ENCODE data around the gene PAQR5. TPM values are rescaled to one million over a fixed set of nuclear protein-coding genes. Genes with fewer than 3 reads are reported as not detected.

PAQR5 gene
- total RNA-seq, 1 experiment from 2014 or later, result 4.9 TPM

- no peak for DNase-seq
- intact Hi-C loops (cut with micrococcal nuclease; ENCODE audit: unreplicated experiment), result loop anchor here (5.0 kb wide), 1 partner anchor 39 kb away; the partner anchor contains the start of gene KIF23
Observed at GRCh38 chr15:69450968-69451695, 152.4 kb downstream of the PAQR5 start.

GRCh38 chr15:69451951-69452691, 153.4 kb downstream of the PAQR5 start:
- peaks cover 30% of the 10 kb centered on the region for H3K36me3 ChIP-seq (ENCODE audit: low read depth)
- no peaks in the 10 kb centered on the region for H3K27me3 ChIP-seq (ENCODE audit: insufficient read depth, low read depth)
- H3K9me3 ChIP-seq (ENCODE audit: insufficient read depth, low read depth), result no peaks in the 10 kb centered on the region
- H3K4me3 ChIP-seq, result peak overlapping the region; percentile 71; the same call in 1 of the 2 replicates
- H4K20me1 ChIP-seq (ENCODE audit: insufficient read depth), result peaks cover 42% of the 10 kb centered on the region
- intact Hi-C loops (cut with micrococcal nuclease; ENCODE audit: unreplicated experiment), result loop anchor here (5.0 kb wide), 1 partner anchor 40 kb away; the partner anchor contains the start of gene KIF23
- TF ChIP-seq EZH2 (IDR thresholded peaks at IDR 0.05; ENCODE audit: low read depth) (no peak), CTCF (conservative IDR thresholded peaks at IDR 0.05) (no peak)
- BruUV-seq (replicated peaks), result TSS peak; percentile 81
- H3K79me2 ChIP-seq (ENCODE audit: low read depth), result peaks cover 37% of the 10 kb centered on the region
- H3K9me2 ChIP-seq (ENCODE audit: insufficient read depth), result no peaks in the 10 kb centered on the region
- ChIA-PET CTCF (interaction anchor here (0.7 to 3.4 kb wide), 2 partner anchors 11 to 46 kb away, joined by 3 to 16 read pairs; no protein-coding TSS in a partner anchor), POLR2A (ENCODE audit: unreplicated experiment) (interaction anchor here (0.6 to 1.6 kb wide), 9 partner anchors 11 to 1071 kb away, joined by 3 to 19 read pairs (median 5); partner anchors contain the start of gene KIF23)
- peak overlapping the region; percentile 79 for H2AFZ ChIP-seq
- peak overlapping the region; percentile 27; the same call in 1 of the 2 replicates for H3K27ac ChIP-seq
- peak overlapping the region; percentile 97 for H3K4me2 ChIP-seq
- H3F3A ChIP-seq (ENCODE audit: insufficient read depth, low read depth), result peaks cover 48% of the 10 kb centered on the region
- H3K4me1 ChIP-seq (replicated peaks; ENCODE audit: insufficient read depth), result peaks cover 25% of the 10 kb centered on the region
- peak in 1 of 2 experiments; percentile 8 for DNase-seq

More at GRCh38 chr15:69450968-69451695, 152.4 kb downstream of the PAQR5 start:
- Histone ChIP-seq H3F3A (ENCODE audit: insufficient read depth, low read depth) (peaks cover 40% of the 10 kb centered on the region), H3K4me2 (no peak overlapping the region), H3K27me3 (ENCODE audit: insufficient read depth, low read depth) (no peaks in the 10 kb centered on the region), H3K27ac (no peak overlapping the region), H3K9me2 (ENCODE audit: insufficient read depth) (no peaks in the 10 kb centered on the region), H3K36me3 (ENCODE audit: low read depth) (peaks cover 26% of the 10 kb centered on the region), H3K9me3 (ENCODE audit: insufficient read depth, low read depth) (no peaks in the 10 kb centered on the region), H3K4me1 (replicated peaks; ENCODE audit: insufficient read depth) (peaks cover 25% of the 10 kb centered on the region), H3K4me3 (no peak overlapping the region), H2AFZ (no peak overlapping the region), H4K20me1 (ENCODE audit: insufficient read depth) (peaks cover 33% of the 10 kb centered on the region), H3K79me2 (ENCODE audit: low read depth) (peaks cover 35% of the 10 kb centered on the region)
- POLR2A ChIA-PET (ENCODE audit: unreplicated experiment), result interaction anchor here (0.6 to 0.7 kb wide), 3 partner anchors 12 to 223 kb away, joined by 4 to 19 read pairs (median 5); partner anchors contain the start of gene KIF23
- no TSS peak for BruUV-seq (replicated peaks)
- CTCF ChIA-PET, result interaction anchor here (0.7 to 3.4 kb wide), 3 partner anchors 12 to 63 kb away, joined by 3 to 16 read pairs (median 4); no protein-coding TSS in a partner anchor
- no peak for TF ChIP-seq EZH2 (IDR thresholded peaks at IDR 0.05; ENCODE audit: low read depth)
- no peak for TF ChIP-seq CTCF (conservative IDR thresholded peaks at IDR 0.05)
